HG03196 (cell line): ENCODE results near the gene MC2R.

Experiments
- ATAC-seq: cut with Tn5 transposase; IDR thresholded peaks from one replicate; pipeline ENCODE4 v1.9.1; 2021; ENCODE audit not compliant: unreplicated experiment

Gene MC2R

GRCh38 chr18:13915391-13915790 lies at the start of gene MC2R:
TSS of gene MC2R (minus strand) at chr18:13915536. CDS start at chr18:13885518, 30,018 bp downstream.
- no peak for ATAC-seq

- no peak for ATAC-seq
These were observed 30.5 kb upstream of the MC2R start for GRCh38 chr18:13945811-13946210.

- ATAC-seq, result no peak
These were observed 28.0 kb upstream of the MC2R start for GRCh38 chr18:13943338-13943737.

- ATAC-seq, result no peak
These were observed 25.0 kb upstream of the MC2R start for GRCh38 chr18:13940326-13940725.

GRCh38 chr18:13934676-13935075 lies 19.3 kb upstream of the MC2R start:
- ATAC-seq, result no peak

- no peak for ATAC-seq
These were observed 18.7 kb upstream of the MC2R start for GRCh38 chr18:13934058-13934457.

GRCh38 chr18:13932285-13933025 lies 17.1 kb upstream of the MC2R start:
- ATAC-seq, result no peak

- no peak for ATAC-seq
These were observed 15.6 kb upstream of the MC2R start for GRCh38 chr18:13930964-13931363.

- no peak for ATAC-seq
These were observed 7.9 kb upstream of the MC2R start for GRCh38 chr18:13923221-13923620.

- no peak for ATAC-seq
These were observed 3.6 kb upstream of the MC2R start for GRCh38 chr18:13918898-13919297.

- ATAC-seq, result no peak
These were observed 2.1 kb upstream of the MC2R start for GRCh38 chr18:13917401-13917800.

GRCh38 chr18:13916559-13916958 lies 1.2 kb upstream of the MC2R start:
- ATAC-seq, result no peak

GRCh38 chr18:13915995-13916431 lies 677 bp upstream of the MC2R start:
- ATAC-seq, result no peak

GRCh38 chr18:13914756-13915155 lies 580 bp downstream of the MC2R start:
- ATAC-seq, result no peak

GRCh38 chr18:13914170-13914569 lies 1.2 kb downstream of the MC2R start:
- no peak for ATAC-seq

GRCh38 chr18:13913205-13913604 lies 2.1 kb downstream of the MC2R start:
- no peak for ATAC-seq

GRCh38 chr18:13912601-13913000 lies 2.7 kb downstream of the MC2R start:
- no peak for ATAC-seq

GRCh38 chr18:13910986-13911385 lies 4.3 kb downstream of the MC2R start:
- no peak for ATAC-seq

- ATAC-seq, result no peak
These were observed 4.8 kb downstream of the MC2R start for GRCh38 chr18:13910501-13910900.

- ATAC-seq, result no peak
These were observed 6.0 kb downstream of the MC2R start for GRCh38 chr18:13909141-13909940.

- no peak for ATAC-seq
These were observed 14.7 kb downstream of the MC2R start for GRCh38 chr18:13900633-13901032.

GRCh38 chr18:13895505-13896033 lies 19.8 kb downstream of the MC2R start:
- ATAC-seq, result no peak
